K562 (cell line): Measurements from ENCODE around the gene TTC39A.

ENCODE experiments used
- FOS ChIP-seq: IDR thresholded peaks from 3 replicates; pipeline ENCODE4 v1.6.1; 2011; ENCODE audit not compliant: insufficient read length; ENCODE audit errors: extremely low read depth
- KDM1A ChIP-seq, 2 experiments: fragments of 450-650 bp; IDR thresholded peaks; 2 replicates each; pipeline ENCODE4 v1.6.1; 2016; ENCODE audit warnings: mild to moderate bottlenecking in 2 of 2
- NR3C1 ChIP-seq: sonication (generic); formaldehyde crosslinking; IDR thresholded peaks from 2 replicates; pipeline ENCODE4 v1.8.1; 2022; ENCODE audit warnings: missing genetic modification reagents
- SOX6 ChIP-seq: fragments of 450-650 bp; IDR thresholded peaks from 2 replicates; pipeline ENCODE4 v1.6.1; 2014; ENCODE audit warnings: mild to moderate bottlenecking
- SP2 ChIP-seq: IDR thresholded peaks from 2 replicates; pipeline ENCODE4 v1.6.1; 2011; ENCODE audit warnings: mild to moderate bottlenecking, low read depth, low read length, moderate library complexity; ENCODE audit not compliant: poor library complexity, severe bottlenecking; ENCODE audit errors: extremely low read depth
- YY1 ChIP-seq, 3 experiments: IDR thresholded peaks; 2 replicates each; pipeline ENCODE4 v1.6.1; 2011; ENCODE audit warnings: low read length in 2 of 3, mild to moderate bottlenecking in 2 of 3, moderate library complexity in 2 of 3, borderline replicate concordance in 1 of 3, control low read depth in 1 of 3, low read depth in 1 of 3; ENCODE audit not compliant: insufficient read depth in 3 of 3, insufficient replicate concordance in 2 of 3, control insufficient read depth in 1 of 3, insufficient read length in 1 of 3; ENCODE audit errors: extremely low read depth in 1 of 3
- ZFX ChIP-seq: sonication (generic); formaldehyde crosslinking; IDR thresholded peaks from 2 replicates; pipeline ENCODE4 v1.8.0; 2022; ENCODE audit warnings: mild to moderate bottlenecking, missing genetic modification reagents, moderate library complexity
- TF ChIP-seq, protein P1 (sequence below), 3 experiments: IDR thresholded peaks in 2 of 3; conservative IDR thresholded peaks in 1 of 3; 2 replicates each; pipeline ENCODE4 v1.5.1; 2011 to 2012; ENCODE audit warnings: low read length in 3 of 3, mild to moderate bottlenecking in 3 of 3, control low read depth in 2 of 3, improper control_type of control experiment in 1 of 3, inconsistent platforms in 1 of 3, low read depth in 1 of 3, mixed read lengths in 1 of 3, moderate library complexity in 1 of 3; ENCODE audit not compliant: insufficient read depth in 2 of 3
- TF ChIP-seq, protein P2 (sequence below): fragments of 150-350 bp; conservative IDR thresholded peaks from 2 replicates; pipeline ENCODE4 v1.6.1; 2014; ENCODE audit warnings: low read length

DNA sequence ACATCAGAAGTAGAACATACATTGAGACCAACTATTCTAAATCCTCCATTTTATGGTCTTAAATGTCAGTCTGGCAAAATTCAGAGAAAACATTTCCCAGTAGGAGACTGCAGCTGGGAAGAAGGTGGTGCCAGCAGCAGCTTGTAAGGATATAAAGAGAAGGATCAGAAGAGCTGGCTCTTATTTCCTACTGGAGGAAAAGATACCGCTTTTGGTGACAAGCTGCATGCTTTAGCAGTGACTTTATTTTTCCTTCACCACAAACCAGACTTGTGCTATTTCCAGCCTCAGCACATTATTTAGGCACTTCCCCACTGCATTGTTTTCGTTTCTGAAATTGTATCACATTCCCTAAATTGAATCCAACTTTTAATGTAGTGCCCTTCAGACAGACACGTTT, 65.9 kb downstream of the TTC39A start:
- TF ChIP-seq, protein P1, sequence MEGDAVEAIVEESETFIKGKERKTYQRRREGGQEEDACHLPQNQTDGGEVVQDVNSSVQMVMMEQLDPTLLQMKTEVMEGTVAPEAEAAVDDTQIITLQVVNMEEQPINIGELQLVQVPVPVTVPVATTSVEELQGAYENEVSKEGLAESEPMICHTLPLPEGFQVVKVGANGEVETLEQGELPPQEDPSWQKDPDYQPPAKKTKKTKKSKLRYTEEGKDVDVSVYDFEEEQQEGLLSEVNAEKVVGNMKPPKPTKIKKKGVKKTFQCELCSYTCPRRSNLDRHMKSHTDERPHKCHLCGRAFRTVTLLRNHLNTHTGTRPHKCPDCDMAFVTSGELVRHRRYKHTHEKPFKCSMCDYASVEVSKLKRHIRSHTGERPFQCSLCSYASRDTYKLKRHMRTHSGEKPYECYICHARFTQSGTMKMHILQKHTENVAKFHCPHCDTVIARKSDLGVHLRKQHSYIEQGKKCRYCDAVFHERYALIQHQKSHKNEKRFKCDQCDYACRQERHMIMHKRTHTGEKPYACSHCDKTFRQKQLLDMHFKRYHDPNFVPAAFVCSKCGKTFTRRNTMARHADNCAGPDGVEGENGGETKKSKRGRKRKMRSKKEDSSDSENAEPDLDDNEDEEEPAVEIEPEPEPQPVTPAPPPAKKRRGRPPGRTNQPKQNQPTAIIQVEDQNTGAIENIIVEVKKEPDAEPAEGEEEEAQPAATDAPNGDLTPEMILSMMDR (IDR thresholded peaks at IDR 0.05 in 2 of 3, conservative IDR thresholded peaks at IDR 0.05 in 1 of 3; ENCODE audit: insufficient read depth in 2 of 3, low read depth in 1 of 3, low read length in 3 of 3), result no peak
- no peak for TF ChIP-seq YY1 (IDR thresholded peaks at IDR 0.05; ENCODE audit: borderline replicate concordance in 1 of 3, control insufficient read depth in 1 of 3, extremely low read depth in 1 of 3, insufficient read depth in 3 of 3, insufficient read length in 1 of 3, insufficient replicate concordance in 2 of 3, low read depth in 1 of 3, low read length in 2 of 3)
- TF ChIP-seq KDM1A (IDR thresholded peaks at IDR 0.05), result no peak
- TF ChIP-seq, protein P2, sequence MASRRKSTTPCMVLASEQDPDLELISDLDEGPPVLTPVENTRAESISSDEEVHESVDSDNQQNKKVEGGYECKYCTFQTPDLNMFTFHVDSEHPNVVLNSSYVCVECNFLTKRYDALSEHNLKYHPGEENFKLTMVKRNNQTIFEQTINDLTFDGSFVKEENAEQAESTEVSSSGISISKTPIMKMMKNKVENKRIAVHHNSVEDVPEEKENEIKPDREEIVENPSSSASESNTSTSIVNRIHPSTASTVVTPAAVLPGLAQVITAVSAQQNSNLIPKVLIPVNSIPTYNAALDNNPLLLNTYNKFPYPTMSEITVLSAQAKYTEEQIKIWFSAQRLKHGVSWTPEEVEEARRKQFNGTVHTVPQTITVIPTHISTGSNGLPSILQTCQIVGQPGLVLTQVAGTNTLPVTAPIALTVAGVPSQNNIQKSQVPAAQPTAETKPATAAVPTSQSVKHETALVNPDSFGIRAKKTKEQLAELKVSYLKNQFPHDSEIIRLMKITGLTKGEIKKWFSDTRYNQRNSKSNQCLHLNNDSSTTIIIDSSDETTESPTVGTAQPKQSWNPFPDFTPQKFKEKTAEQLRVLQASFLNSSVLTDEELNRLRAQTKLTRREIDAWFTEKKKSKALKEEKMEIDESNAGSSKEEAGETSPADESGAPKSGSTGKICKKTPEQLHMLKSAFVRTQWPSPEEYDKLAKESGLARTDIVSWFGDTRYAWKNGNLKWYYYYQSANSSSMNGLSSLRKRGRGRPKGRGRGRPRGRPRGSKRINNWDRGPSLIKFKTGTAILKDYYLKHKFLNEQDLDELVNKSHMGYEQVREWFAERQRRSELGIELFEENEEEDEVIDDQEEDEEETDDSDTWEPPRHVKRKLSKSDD, result no peak
- no peak for TF ChIP-seq ZFX (CRISPR knock-in tag)
- no peak for TF ChIP-seq NR3C1 (CRISPR knock-in tag)
- no peak for TF ChIP-seq SP2
- no peak for TF ChIP-seq SOX6
- no peak for TF ChIP-seq FOS
